Measurements from ENCODE around the gene MYO7A.

Gene MYO7A

GRCh38 chr11:77193911-77194830, 66.1 kb downstream of the MYO7A start:
- DNase-seq (ENCODE audit: low read depth): peak; percentile 2

GRCh38 chr11:77195071-77195755, 67.2 kb downstream of the MYO7A start:
- H3K4me3 ChIP-seq (ENCODE audit: low read length): no peak overlapping the region
- no peak for DNase-seq (ENCODE audit: low read depth)
- no peak for TF ChIP-seq CTCF (IDR thresholded peaks at IDR 0.05; ENCODE audit: insufficient read depth, low read depth, low read length, missing control alignments)

More at GRCh38 chr11:77193911-77194830, 66.1 kb downstream of the MYO7A start:
- no peak overlapping the region for H3K4me3 ChIP-seq (ENCODE audit: low read length)
- TF ChIP-seq CTCF (IDR thresholded peaks at IDR 0.05; ENCODE audit: insufficient read depth, low read depth, low read length, missing control alignments): no peak

- H3K4me3 ChIP-seq (ENCODE audit: low read length): no peak overlapping the region
- no peak for DNase-seq (ENCODE audit: low read depth)
- no peak for TF ChIP-seq CTCF (IDR thresholded peaks at IDR 0.05; ENCODE audit: insufficient read depth, low read depth, low read length, missing control alignments)
These were observed 68.9 kb downstream of the MYO7A start for GRCh38 chr11:77196961-77197360.

GRCh38 chr11:77197626-77198320, 69.7 kb downstream of the MYO7A start:
- H3K4me3 ChIP-seq (ENCODE audit: low read length): no peak overlapping the region
- TF ChIP-seq CTCF (IDR thresholded peaks at IDR 0.05; ENCODE audit: insufficient read depth, low read depth, low read length, missing control alignments): no peak
- DNase-seq (ENCODE audit: low read depth): no peak

GRCh38 chr11:77198440-77198849, 70.4 kb downstream of the MYO7A start:
- H3K4me3 ChIP-seq (ENCODE audit: low read length): no peak overlapping the region
- peak; percentile 23 for DNase-seq (ENCODE audit: low read depth)
- TF ChIP-seq CTCF (IDR thresholded peaks at IDR 0.05; ENCODE audit: insufficient read depth, low read depth, low read length, missing control alignments): peak; percentile 22

- TF ChIP-seq CTCF (IDR thresholded peaks at IDR 0.05; ENCODE audit: insufficient read depth, low read depth, low read length, missing control alignments): no peak
- H3K4me3 ChIP-seq (ENCODE audit: low read length): no peak overlapping the region
- no peak for DNase-seq (ENCODE audit: low read depth)
These were observed 71.2 kb downstream of the MYO7A start for GRCh38 chr11:77199137-77199745.

All from epithelial cell of esophagus (primary cell).